ENCODE measurements around the gene HES7. TPM values are rescaled to one million over a fixed set of nuclear protein-coding genes. Genes with fewer than 3 reads are reported as not detected.

The HES7 gene
- total RNA-seq: not detected in 2 replicates

GRCh38 chr17:8123695-8124349, at the start of gene HES7:
Gene HES7 (minus strand): TSS chr17:8124106. CDS start chr17:8124084, 22 bp downstream.

GRCh38 chr17:8162233-8162996, 38.5 kb upstream of the HES7 start, which contains the start of gene VAMP2:
Gene VAMP2 (minus strand): TSS chr17:8162948. CDS start chr17:8162879, 69 bp downstream.

GRCh38 chr17:8152112-8152775, 28.3 kb upstream of the HES7 start, which contains the start of gene PER1:
Gene PER1 (minus strand): TSS chr17:8152404. CDS start chr17:8150706, 1,698 bp downstream.

GRCh38 chr17:8117980-8118768, 5.7 kb downstream of the HES7 start, which contains the start of gene ALOXE3:
Gene ALOXE3 (minus strand): TSS chr17:8118514. CDS start chr17:8117990, 524 bp downstream.

GRCh38 chr17:8087075-8087951, 36.6 kb downstream of the HES7 start, which contains the start of gene ALOX12B:
Gene ALOX12B (minus strand): TSS chr17:8087716. CDS start chr17:8087442, 274 bp downstream.

Small RNAs within 50 kb of the gene (small RNA-seq; reads per million reads assigned to genes)
- not detected for gene MIR4314

Other genes starting within 250 kb of the HES7 start
- 119 and 236 TPM in 2 replicates for gene CHD3, start 235.3 kb downstream of the HES7 start, total RNA-seq
- 3.1 and 3.3 TPM in 2 replicates for gene RNF227, start 207.8 kb downstream of the HES7 start, total RNA-seq
- gene KCNAB3, start 194.2 kb downstream of the HES7 start, total RNA-seq: 1.2 and 1.6 TPM in 2 replicates
- gene TRAPPC1, start 192.2 kb downstream of the HES7 start, total RNA-seq: 49.9 and 60.9 TPM in 2 replicates
- gene CNTROB, start 191.9 kb downstream of the HES7 start, total RNA-seq: 29.8 and 39.7 TPM in 2 replicates
- not detected in 2 replicates for gene GUCY2D, start 121.5 kb downstream of the HES7 start, total RNA-seq
- gene ALOX15B, start 85.0 kb downstream of the HES7 start, total RNA-seq: 0.11 and 0.79 TPM in 2 replicates
- gene ALOX12B, start 36.4 kb downstream of the HES7 start, total RNA-seq: not detected in 2 replicates
- gene ALOXE3, start 5.6 kb downstream of the HES7 start, total RNA-seq: 2.4 and 2.5 TPM in 2 replicates
- 55.7 and 81.3 TPM in 2 replicates for gene PER1, start 28.3 kb upstream of the HES7 start, total RNA-seq
- 2.8 and 5.5 TPM in 2 replicates for gene VAMP2, start 38.8 kb upstream of the HES7 start, total RNA-seq
- gene TMEM107, start 52.3 kb upstream of the HES7 start, total RNA-seq: 31.6 and 67.1 TPM in 2 replicates
- gene BORCS6, start 66.1 kb upstream of the HES7 start, total RNA-seq: 10.6 and 11.3 TPM in 2 replicates
- 7.7 and 15.7 TPM in 2 replicates for gene AURKB, start 86.5 kb upstream of the HES7 start, total RNA-seq
- gene CTC1, start 124.0 kb upstream of the HES7 start, total RNA-seq: 7.1 and 8.6 TPM in 2 replicates
- 10.2 and 18.8 TPM in 2 replicates for gene PFAS, start 125.2 kb upstream of the HES7 start, total RNA-seq
- gene RANGRF, start 164.6 kb upstream of the HES7 start, total RNA-seq: 8.6 and 14.9 TPM in 2 replicates
- 0.65 and 0.79 TPM in 2 replicates for gene SLC25A35, start 171.3 kb upstream of the HES7 start, total RNA-seq
- gene ARHGEF15, start 186.1 kb upstream of the HES7 start, total RNA-seq: under 0.01 TPM in 1 of 2 replicates, not detected in the other
- not detected in 2 replicates for gene ODF4, start 215.7 kb upstream of the HES7 start, total RNA-seq

All from placental epithelial cell (primary cell).